Lower leg skin (tissue), 3 donors: ENCODE measurements around the gene ZYG11A.

ENCODE experiments used
- CTCF ChIP-seq, 3 donors: fragments of 450-650 bp; IDR thresholded peaks; one replicate each; pipeline ENCODE4 v1.5.1; 2016; ENCODE audit warnings: antibody characterized with exemption in 3 of 3, mild to moderate bottlenecking in 3 of 3, moderate library complexity in 2 of 3
- POLR2A ChIP-seq, 2 donors: fragments of 450-650 bp; IDR thresholded peaks; one replicate each; pipeline ENCODE4 v1.6.1; 2016 to 2017; ENCODE audit warnings: antibody characterized with exemption in 2 of 2, mild to moderate bottlenecking in 1 of 2, moderate library complexity in 1 of 2

- no peak for TF ChIP-seq CTCF (IDR thresholded peaks at IDR 0.05)
- no peak for TF ChIP-seq POLR2A (IDR thresholded peaks at IDR 0.05)
Measured at GRCh38 chr1:52862666-52863458, 20.3 kb downstream of the ZYG11A start.
